Endothelial cell of umbilical vein (primary cell): Measurements from ENCODE around the gene DCUN1D2. TPM values are rescaled to one million over a fixed set of nuclear protein-coding genes. Genes with fewer than 3 reads are reported as not detected.

Source experiments
- BruUV-seq: library from RNA; stranded (reverse); fragments of 400-500 nt; replicated peaks from 2 replicates; lab custom pipeline; 2021; lab: Mats Ljungman, UMichigan
- CTCF ChIA-PET: fragments of 300-600, 350-600 bp; sonication (Branson Sonifier 250); formaldehyde crosslinking; loops from one replicate; lab custom pipeline; 2021; ENCODE audit warnings: antibody characterized with exemption, inconsistent platforms; lab: Charles Lee
- POLR2A ChIA-PET: fragments of 300-600, 350-600 bp; sonication (Branson Sonifier 250); formaldehyde crosslinking; loops from one replicate; lab custom pipeline; 2021; ENCODE audit warnings: antibody characterized with exemption, inconsistent platforms; lab: Charles Lee
- DNase-seq: peaks from one replicate; pipeline ENCODE4 v3.0.0-alpha.2; 2011; ENCODE audit warnings: low read depth, low spot score
- FAIRE-seq: peaks from 2 replicates; lab custom pipeline; 2011; peaks lifted over from hg19 to GRCh38; lab: Jason Lieb, UNC
- H2AFZ ChIP-seq: 2 replicates; pipeline ENCODE4 v1.6.0; 2012; ENCODE audit warnings: low read depth, low read length, control low read depth, inconsistent platforms
- H3K27ac ChIP-seq: 2 replicates; pipeline ENCODE4 v1.5.1; 2011; ENCODE audit warnings: low read depth, mild to moderate bottlenecking, control low read depth, low read length, moderate library complexity; ENCODE audit not compliant: insufficient read depth
- H3K27me3 ChIP-seq, 2 experiments: 2 replicates each; pipeline versions ENCODE4 v1.6.0 to v1.6.1; 2011; ENCODE audit warnings: low read length in 2 of 2, mixed read lengths in 1 of 2; ENCODE audit not compliant: control insufficient read depth in 2 of 2, insufficient read depth in 2 of 2
- H3K36me3 ChIP-seq, 2 experiments: 2 replicates in 1 of 2; 3 replicates in 1 of 2; pipeline ENCODE4 v1.5.1; 2011; ENCODE audit warnings: low read length in 2 of 2, mild to moderate bottlenecking in 1 of 2, moderate library complexity in 1 of 2; ENCODE audit not compliant: control insufficient read depth in 2 of 2, insufficient read depth in 2 of 2; ENCODE audit errors: extremely low read depth in 1 of 2
- H3K4me1 ChIP-seq: 3 replicates; pipeline ENCODE4 v1.5.1; 2011; ENCODE audit warnings: mild to moderate bottlenecking, low read length; ENCODE audit not compliant: control insufficient read depth, insufficient read depth; ENCODE audit errors: extremely low read depth
- H3K4me2 ChIP-seq: 2 replicates; pipeline ENCODE4 v1.6.1; 2011; ENCODE audit warnings: low read length, control low read depth, mixed read lengths; ENCODE audit not compliant: insufficient read depth
- H3K4me3 ChIP-seq, 3 experiments: fragments of 200-600 bp in 1 of 3; sonication (generic), shearing (Covaris generic) in 1 of 3; replicated peaks in 1 of 3; 2 replicates each; pipeline ENCODE4 v1.5.1; 2011 to 2016; ENCODE audit warnings: control low read depth in 3 of 3, low read length in 3 of 3, mild to moderate bottlenecking in 2 of 3, inconsistent platforms in 1 of 3, low read depth in 1 of 3, moderate library complexity in 1 of 3; ENCODE audit not compliant: insufficient read depth in 1 of 3
- H3K79me2 ChIP-seq: 2 replicates; pipeline ENCODE4 v1.6.0; 2012; ENCODE audit warnings: low read length, inconsistent platforms; ENCODE audit not compliant: control insufficient read depth, insufficient read depth
- H3K9ac ChIP-seq: replicated peaks from 2 replicates; pipeline ENCODE3; 2011; ENCODE audit warnings: low read length, control low read depth; ENCODE audit not compliant: insufficient read depth; ENCODE audit errors: extremely low read depth
- H3K9me1 ChIP-seq: replicated peaks from 3 replicates; pipeline ENCODE4 v1.6.0; 2011; ENCODE audit warnings: mild to moderate bottlenecking, low read length; ENCODE audit not compliant: control insufficient read depth, insufficient read depth; ENCODE audit errors: extremely low read depth
- H3K9me3 ChIP-seq: replicated peaks from 2 replicates; pipeline ENCODE4 v1.5.1; 2012; ENCODE audit warnings: low read length, inconsistent platforms; ENCODE audit not compliant: control insufficient read depth, insufficient read depth
- H4K20me1 ChIP-seq: replicated peaks from 2 replicates; pipeline ENCODE3; 2011; ENCODE audit warnings: mild to moderate bottlenecking, low read length; ENCODE audit not compliant: control insufficient read depth, insufficient read depth; ENCODE audit errors: extremely low read depth
- EZH2 ChIP-seq: IDR thresholded peaks from 2 replicates; pipeline ENCODE4 v1.6.1; 2012; ENCODE audit warnings: borderline replicate concordance, low read depth, mild to moderate bottlenecking, moderate library complexity, low read length, inconsistent platforms; ENCODE audit not compliant: severe bottlenecking
- FOS ChIP-seq: IDR thresholded peaks from 2 replicates; pipeline ENCODE4 v1.6.1; 2011; ENCODE audit warnings: mild to moderate bottlenecking, low read length, moderate library complexity, borderline replicate concordance; ENCODE audit not compliant: insufficient read depth
- GATA2 ChIP-seq: IDR thresholded peaks from 2 replicates; pipeline ENCODE4 v1.7.0; 2011; ENCODE audit warnings: low read depth, mild to moderate bottlenecking, moderate library complexity, mixed read lengths, low read length; ENCODE audit not compliant: insufficient read length, insufficient read depth
- JUN ChIP-seq: IDR thresholded peaks from 2 replicates; pipeline ENCODE4 v1.6.1; 2011; ENCODE audit warnings: borderline replicate concordance, low read depth; ENCODE audit not compliant: insufficient read length, insufficient read depth
- MYC ChIP-seq: IDR thresholded peaks from one replicate; pipeline ENCODE4 v1.6.1; 2011; ENCODE audit warnings: mild to moderate bottlenecking, low read depth, low read length
- POLR2A ChIP-seq: IDR thresholded peaks from 2 replicates; pipeline ENCODE4 v1.6.1; 2012; ENCODE audit warnings: low read depth, mild to moderate bottlenecking, control low read depth, low read length
- POLR2AphosphoS5 ChIP-seq: IDR thresholded peaks from 2 replicates; pipeline ENCODE4 v1.6.1; 2012; ENCODE audit warnings: low read depth, mild to moderate bottlenecking, control low read depth, low read length, moderate library complexity; ENCODE audit not compliant: insufficient read depth
- dilution Hi-C: fragments of 300-500 bp; cut with MboI; formaldehyde crosslinking; loops from one replicate; pipeline ENCODE4 v1.15.0; 2019; ENCODE audit warnings: low sequenced_read_pairs; ENCODE audit not compliant: extremely low pct_ligation_motif_present
- intact Hi-C: fragments of 100-400 bp; cut with micrococcal nuclease; formaldehyde crosslinking; loops from one replicate; pipeline ENCODE4 v1.10.0; 2022
- polyA plus RNA-seq, 4 experiments: library from polyadenylated mRNA; depleted of rRNA in 3 of 4; stranded (reverse) in 3 of 4; unstranded in 1 of 4; fragments of >200 nt; gene quantifications; 2 replicates each; pipeline versions ENCODE4 v1.2.1 to v1.2.3, GENCODE V29; 2011 to 2012; ENCODE audit warnings: missing spikeins in 1 of 4
- total RNA-seq: library from RNA; stranded (reverse); gene quantifications from 2 replicates; pipeline ENCODE4 v1.2.3, GENCODE V29; 2021
- TF ChIP-seq, protein P1 (sequence below), 2 donors: IDR thresholded peaks; 1 replicate in 1 of 2; 2 replicates in 1 of 2; pipeline ENCODE4 v1.5.1; 2011; ENCODE audit warnings: low read length in 2 of 2, mild to moderate bottlenecking in 2 of 2, moderate library complexity in 2 of 2, control low read depth in 1 of 2, inconsistent platforms in 1 of 2, low read depth in 1 of 2; ENCODE audit not compliant: insufficient read depth in 1 of 2; ENCODE audit errors: extremely low read depth in 1 of 2
- TF ChIP-seq, protein P2 (sequence below): IDR thresholded peaks from 2 replicates; pipeline ENCODE4 v1.6.1; 2011; ENCODE audit not compliant: insufficient read depth, insufficient read length

The DCUN1D2 gene
- total and polyA plus RNA-seq, 2 donors (not counting 3 experiments of a cell fraction or from before 2014, with no cell fraction given): 10.5 to 24.9 TPM

DNA sequence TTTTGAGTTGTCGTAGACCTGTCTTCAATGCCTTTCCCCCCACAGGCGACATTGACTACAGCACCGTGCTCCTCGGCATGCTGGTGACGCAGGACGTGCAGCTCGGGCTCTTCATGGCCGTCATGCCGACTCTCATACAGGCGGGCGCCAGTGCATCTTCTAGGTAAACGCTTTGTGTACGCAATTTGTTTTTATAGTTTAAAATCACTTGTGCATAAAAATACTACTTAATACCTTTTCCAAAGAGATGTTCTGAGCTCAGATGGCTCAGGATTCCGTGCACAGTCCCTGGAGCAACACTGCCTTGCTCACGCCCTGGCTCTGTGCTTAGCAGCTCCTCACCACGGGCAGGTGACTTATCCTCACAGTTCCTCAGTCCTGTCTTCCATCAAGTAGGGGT is 30.1 kb upstream of the DCUN1D2 start:
- H3K9me3 ChIP-seq: no peaks in the 10 kb centered on the region
- H4K20me1 ChIP-seq: no peaks in the 10 kb centered on the region
- H3K79me2 ChIP-seq: peaks cover 9% of the 10 kb centered on the region
- intact Hi-C loops: no loop called here
- TF ChIP-seq FOS: no peak
- no peak for TF ChIP-seq POLR2A
- TF ChIP-seq JUN: no peak
- TF ChIP-seq MYC: no peak
- TF ChIP-seq, protein P1, sequence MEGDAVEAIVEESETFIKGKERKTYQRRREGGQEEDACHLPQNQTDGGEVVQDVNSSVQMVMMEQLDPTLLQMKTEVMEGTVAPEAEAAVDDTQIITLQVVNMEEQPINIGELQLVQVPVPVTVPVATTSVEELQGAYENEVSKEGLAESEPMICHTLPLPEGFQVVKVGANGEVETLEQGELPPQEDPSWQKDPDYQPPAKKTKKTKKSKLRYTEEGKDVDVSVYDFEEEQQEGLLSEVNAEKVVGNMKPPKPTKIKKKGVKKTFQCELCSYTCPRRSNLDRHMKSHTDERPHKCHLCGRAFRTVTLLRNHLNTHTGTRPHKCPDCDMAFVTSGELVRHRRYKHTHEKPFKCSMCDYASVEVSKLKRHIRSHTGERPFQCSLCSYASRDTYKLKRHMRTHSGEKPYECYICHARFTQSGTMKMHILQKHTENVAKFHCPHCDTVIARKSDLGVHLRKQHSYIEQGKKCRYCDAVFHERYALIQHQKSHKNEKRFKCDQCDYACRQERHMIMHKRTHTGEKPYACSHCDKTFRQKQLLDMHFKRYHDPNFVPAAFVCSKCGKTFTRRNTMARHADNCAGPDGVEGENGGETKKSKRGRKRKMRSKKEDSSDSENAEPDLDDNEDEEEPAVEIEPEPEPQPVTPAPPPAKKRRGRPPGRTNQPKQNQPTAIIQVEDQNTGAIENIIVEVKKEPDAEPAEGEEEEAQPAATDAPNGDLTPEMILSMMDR (IDR thresholded peaks at IDR 0.05; ENCODE audit: extremely low read depth in 1 of 2, insufficient read depth in 1 of 2, low read depth in 1 of 2, low read length in 2 of 2): no peak
- TF ChIP-seq GATA2: no peak
- TF ChIP-seq, protein P2, sequence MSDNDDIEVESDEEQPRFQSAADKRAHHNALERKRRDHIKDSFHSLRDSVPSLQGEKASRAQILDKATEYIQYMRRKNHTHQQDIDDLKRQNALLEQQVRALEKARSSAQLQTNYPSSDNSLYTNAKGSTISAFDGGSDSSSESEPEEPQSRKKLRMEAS: no peak
- TF ChIP-seq EZH2: no peak
- no peak for TF ChIP-seq POLR2AphosphoS5
- H3K4me3 ChIP-seq: no peak overlapping the region
- no peak for FAIRE-seq
- dilution Hi-C loops: no loop called here
- H3K4me2 ChIP-seq: no peak overlapping the region
- ChIA-PET CTCF (interaction anchor here (1.3 kb wide), 1 partner anchor 42 kb away, joined by 5 read pairs; no protein-coding TSS in a partner anchor), POLR2A (no interaction called here)
- H3K9ac ChIP-seq: no peak overlapping the region
- H3K27ac ChIP-seq: no peak overlapping the region
- H3K36me3 ChIP-seq: peaks cover 5 to 23% of the 10 kb centered on the region in 2 experiments
- DNase-seq: no peak
- BruUV-seq: no TSS peak
- H3K9me1 ChIP-seq: no peaks in the 10 kb centered on the region
- H3K27me3 ChIP-seq: no peaks in the 10 kb centered on the region
- no peaks in the 10 kb centered on the region for H3K4me1 ChIP-seq
- H2AFZ ChIP-seq: no peak overlapping the region
